ENCODE data around the gene ALDH16A1. TPM values are rescaled to one million over a fixed set of nuclear protein-coding genes. Genes with fewer than 3 reads are reported as not detected.

ALDH16A1 gene
- total and polyA plus RNA-seq, 10 of the 15 experiments (the other 5 are each of a cell fraction or from before 2014, with no cell fraction given), result 1.7 to 49.3 (median 18.1) TPM

- no peak for TF ChIP-seq EGR1 (IDR thresholded peaks at IDR 0.05; ENCODE audit: borderline replicate concordance in 1 of 2, low read depth in 2 of 2, low read length in 2 of 2)
- no peak for TF ChIP-seq RB1 (IDR thresholded peaks at IDR 0.05; ENCODE audit: borderline replicate concordance)
- TF ChIP-seq, protein P1, sequence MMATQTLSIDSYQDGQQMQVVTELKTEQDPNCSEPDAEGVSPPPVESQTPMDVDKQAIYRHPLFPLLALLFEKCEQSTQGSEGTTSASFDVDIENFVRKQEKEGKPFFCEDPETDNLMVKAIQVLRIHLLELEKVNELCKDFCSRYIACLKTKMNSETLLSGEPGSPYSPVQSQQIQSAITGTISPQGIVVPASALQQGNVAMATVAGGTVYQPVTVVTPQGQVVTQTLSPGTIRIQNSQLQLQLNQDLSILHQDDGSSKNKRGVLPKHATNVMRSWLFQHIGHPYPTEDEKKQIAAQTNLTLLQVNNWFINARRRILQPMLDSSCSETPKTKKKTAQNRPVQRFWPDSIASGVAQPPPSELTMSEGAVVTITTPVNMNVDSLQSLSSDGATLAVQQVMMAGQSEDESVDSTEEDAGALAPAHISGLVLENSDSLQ (IDR thresholded peaks at IDR 0.05), result no peak
- no peak; the same call in 1 of the 2 replicates for TF ChIP-seq TAF1 (IDR thresholded peaks at IDR 0.05; ENCODE audit: borderline replicate concordance, low read depth, low read length)
- TF ChIP-seq STAT1 (conservative IDR thresholded peaks at IDR 0.05), result no peak
- no peak for TF ChIP-seq STAT3 (IDR thresholded peaks at IDR 0.05; ENCODE audit: low read depth, low read length)
- TF ChIP-seq SUPT20H (IDR thresholded peaks at IDR 0.05; ENCODE audit: borderline replicate concordance, control insufficient read depth, low read depth, low read length), result no peak
- TF ChIP-seq ZNF592 (IDR thresholded peaks at IDR 0.05), result no peak
- TF ChIP-seq CHD2 (IDR thresholded peaks at IDR 0.05; ENCODE audit: borderline replicate concordance, low read depth, low read length), result no peak
- no peak for TF ChIP-seq TCF7 (IDR thresholded peaks at IDR 0.05; ENCODE audit: borderline replicate concordance)
- no peak for TF ChIP-seq EED (IDR thresholded peaks at IDR 0.05; ENCODE audit: low read depth)
- no peak for TF ChIP-seq SMAD5 (IDR thresholded peaks at IDR 0.05; ENCODE audit: low read depth)
- TF ChIP-seq, protein P2, sequence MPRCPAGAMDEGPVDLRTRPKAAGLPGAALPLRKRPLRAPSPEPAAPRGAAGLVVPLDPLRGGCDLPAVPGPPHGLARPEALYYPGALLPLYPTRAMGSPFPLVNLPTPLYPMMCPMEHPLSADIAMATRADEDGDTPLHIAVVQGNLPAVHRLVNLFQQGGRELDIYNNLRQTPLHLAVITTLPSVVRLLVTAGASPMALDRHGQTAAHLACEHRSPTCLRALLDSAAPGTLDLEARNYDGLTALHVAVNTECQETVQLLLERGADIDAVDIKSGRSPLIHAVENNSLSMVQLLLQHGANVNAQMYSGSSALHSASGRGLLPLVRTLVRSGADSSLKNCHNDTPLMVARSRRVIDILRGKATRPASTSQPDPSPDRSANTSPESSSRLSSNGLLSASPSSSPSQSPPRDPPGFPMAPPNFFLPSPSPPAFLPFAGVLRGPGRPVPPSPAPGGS (IDR thresholded peaks at IDR 0.05; ENCODE audit: borderline replicate concordance, insufficient read depth, low read depth, low read length, poor library complexity, severe bottlenecking), result no peak
- no peak for TF ChIP-seq PAX8 (IDR thresholded peaks at IDR 0.05)
- TF ChIP-seq NRF1 (conservative IDR thresholded peaks at IDR 0.05; ENCODE audit: low read depth, low read length), result no peak
- TF ChIP-seq ZNF622 (IDR thresholded peaks at IDR 0.05), result no peak
- TF ChIP-seq REST (IDR thresholded peaks at IDR 0.05; ENCODE audit: low read depth, low read length), result no peak
- TF ChIP-seq KAT2A (conservative IDR thresholded peaks at IDR 0.05; ENCODE audit: control insufficient read depth, low read depth, low read length), result no peak
Observed at GRCh38 chr19:49497047-49497788, 44.2 kb downstream of the ALDH16A1 start (continued).

All from GM12878 (cell line).